K562 (cell line): ENCODE results near the gene ABLIM1. TPM values are rescaled to one million over a fixed set of nuclear protein-coding genes. Genes with fewer than 3 reads are reported as not detected.
A peak's percentile ranks its signal among the peaks of the same experiment; 100 is the strongest.

Experiments used
- CBX5 ChIP-seq: IDR thresholded peaks from 2 replicates; pipeline ENCODE4 v1.6.1; 2014; ENCODE audit warnings: low read depth, borderline replicate concordance
- DMBX1 ChIP-seq: fragments of 250-450 bp; sonication (Bioruptor Pico); IDR thresholded peaks from 2 replicates; pipeline ENCODE4 v1.8.0; 2022; ENCODE audit warnings: inconsistent platforms, mild to moderate bottlenecking, moderate library complexity, borderline replicate concordance
- ELF1 ChIP-seq: fragments of 200-800 bp; sonication (Bioruptor generic); IDR thresholded peaks from 2 replicates; pipeline ENCODE4 v1.6.1; 2016; ENCODE audit warnings: missing genetic modification characterization, missing compliant biosample characterization
- FOSL1 ChIP-seq: fragments of 200-800 bp; sonication (Bioruptor generic); conservative IDR thresholded peaks from 2 replicates; pipeline ENCODE4 v1.6.1; 2016; ENCODE audit warnings: missing genetic modification characterization, missing compliant biosample characterization
- GMEB1 ChIP-seq: fragments of 250-450 bp; sonication (Bioruptor Pico); IDR thresholded peaks from 2 replicates; pipeline ENCODE4 v1.4.0; 2020; ENCODE audit warnings: mild to moderate bottlenecking
- HBP1 ChIP-seq: fragments of 450-650 bp; formaldehyde crosslinking; IDR thresholded peaks from 2 replicates; pipeline ENCODE4 v1.4.0; 2022; ENCODE audit warnings: missing genetic modification characterization
- IRF9 ChIP-seq: fragments of 450-650 bp; IDR thresholded peaks from 2 replicates; pipeline ENCODE4 v1.6.1; 2016; ENCODE audit warnings: missing biosample characterization, missing genetic modification characterization
- NR2C2 ChIP-seq, 2 experiments: fragments of 200-800 bp in 1 of 2; sonication (Bioruptor generic) in 1 of 2; sonication (generic) in 1 of 2; formaldehyde crosslinking in 1 of 2; IDR thresholded peaks; 2 replicates each; pipeline versions ENCODE4 v1.6.1 to v1.8.0; 2016 to 2022; ENCODE audit warnings: mild to moderate bottlenecking in 1 of 2, missing compliant biosample characterization in 1 of 2, missing genetic modification characterization in 1 of 2, missing genetic modification reagents in 1 of 2
- RCOR1 ChIP-seq, 2 experiments: IDR thresholded peaks; 2 replicates each; pipeline ENCODE4 v1.6.1; 2012; ENCODE audit warnings: low read depth in 2 of 2, low read length in 2 of 2, borderline replicate concordance in 1 of 2, improper control_type of control experiment in 1 of 2
- RHOXF2B ChIP-seq: fragments of 250-450 bp; sonication (Bioruptor Pico); conservative IDR thresholded peaks from 2 replicates; pipeline ENCODE4 v1.5.1; 2021
- TFE3 ChIP-seq: fragments of 450-650 bp; formaldehyde crosslinking; IDR thresholded peaks from 2 replicates; pipeline ENCODE4 v1.4.0; 2020; ENCODE audit warnings: mild to moderate bottlenecking, mixed read lengths
- TSHZ1 ChIP-seq: fragments of 250-450 bp; sonication (Bioruptor Pico); IDR thresholded peaks from 2 replicates; pipeline ENCODE4 v1.4.0; 2020; ENCODE audit warnings: mild to moderate bottlenecking, moderate library complexity
- VEZF1 ChIP-seq: fragments of 200-800 bp; sonication (Bioruptor generic); IDR thresholded peaks from 2 replicates; pipeline ENCODE4 v1.6.1; 2017; ENCODE audit warnings: missing genetic modification characterization, missing compliant biosample characterization
- ZNF174 ChIP-seq: fragments of 250-450 bp; sonication (Bioruptor Pico); IDR thresholded peaks from 2 replicates; pipeline ENCODE4 v1.4.0; 2020; ENCODE audit warnings: mild to moderate bottlenecking
- ZNF347 ChIP-seq: fragments of 450-650 bp; formaldehyde crosslinking; IDR thresholded peaks from 2 replicates; pipeline ENCODE4 v1.4.0; 2020; ENCODE audit warnings: low read depth, mild to moderate bottlenecking, moderate library complexity
- ZNF699 ChIP-seq: fragments of 250-450 bp; sonication (Bioruptor Pico); IDR thresholded peaks from 2 replicates; pipeline ENCODE4 v1.8.0; 2021; ENCODE audit warnings: mild to moderate bottlenecking, moderate library complexity; ENCODE audit not compliant: insufficient replicate concordance
- polyA plus RNA-seq, 8 experiments: library from polyadenylated mRNA; depleted of rRNA in 4 of 8; stranded (reverse) in 5 of 8; unstranded in 3 of 8; fragments of >200 nt; fragmentation: Nextera tagmentation in 2 of 8; fragmentation: Illumina TruSeq in 1 of 8; extraction: Ambion mirVana in 2 of 8; extraction: Trizol in 1 of 8; gene quantifications; 2 replicates each; pipeline versions ENCODE4 v1.2.1 to v1.2.3, GENCODE V29; 2011 to 2014; ENCODE audit warnings: inconsistent platforms in 1 of 8, missing spikeins in 1 of 8
- total RNA-seq, 7 experiments: library from RNA; depleted of rRNA in 6 of 7; stranded (reverse); fragments of >200 nt in 6 of 7; fragmentation: Illumina TruSeq in 2 of 7; extraction: Trizol in 2 of 7; gene quantifications; 2 replicates each; pipeline versions ENCODE4 v1.2.1 to v1.2.3, GENCODE V29; 2011 to 2021; ENCODE audit warnings: low replicate concordance in 1 of 7

Gene ABLIM1
- total and polyA plus RNA-seq, 9 of the 15 experiments (the other 6 are each of a cell fraction or from before 2014, with no cell fraction given): 0.07 to 0.49 (median 0.14) TPM; not detected in 6

GRCh38 chr10:114408968-114409444 lies 249.1 kb downstream of the ABLIM1 start (continued):
- TF ChIP-seq ELF1: 0 out of 2 replicates have a peak, but pooled peaks have one; percentile 20
- no peak for TF ChIP-seq IRF9 (tag)
- no peak for TF ChIP-seq GMEB1 (CRISPR knock-in tag)
- no peak for TF ChIP-seq NR2C2 (CRISPR knock-in tag; IDR thresholded peaks at IDR 0.05)
- TF ChIP-seq NR2C2 (tag; IDR thresholded peaks at IDR 0.05): peak; percentile 33; the same call in 1 of the 2 replicates
- TF ChIP-seq ZNF174 (CRISPR knock-in tag): no peak
- no peak for TF ChIP-seq DMBX1 (CRISPR knock-in tag)
- no peak for TF ChIP-seq TFE3 (CRISPR knock-in tag)
- 0 out of 2 replicates have a peak, but pooled peaks have one; percentile 27 for TF ChIP-seq VEZF1 (CRISPR knock-in tag)
- TF ChIP-seq FOSL1 (tag): 0 out of 2 replicates have a peak, but pooled peaks have one; percentile 27
- no peak for TF ChIP-seq TSHZ1
- no peak for TF ChIP-seq ZNF699 (CRISPR knock-in tag)
- TF ChIP-seq RHOXF2B (CRISPR knock-in tag): no peak
- no peak for TF ChIP-seq HBP1
- TF ChIP-seq RCOR1 (IDR thresholded peaks at IDR 0.05; ENCODE audit: borderline replicate concordance in 1 of 2, low read depth in 2 of 2, low read length in 2 of 2): 0 out of 4 replicates have a peak, but pooled peaks of 1 of the 2 experiments have one; percentile 21
- no peak for TF ChIP-seq CBX5
- TF ChIP-seq ZNF347 (CRISPR knock-in tag): no peak
